ENCODE results near the gene TLR10. TPM values are rescaled to one million over a fixed set of nuclear protein-coding genes. Genes with fewer than 3 reads are reported as not detected.

Gene TLR10
- total RNA-seq (2014; rRNA removed; shearing (Covaris generic)) (0.14 TPM in 1 of 2 replicates, not detected in the other), polyA plus RNA-seq (2016; fragmentation: Nextera tagmentation; extraction: Ambion mirVana) (0.10 TPM in 1 of 2 replicates, not detected in the other)
- long read RNA-seq: 0 reads

DNA sequence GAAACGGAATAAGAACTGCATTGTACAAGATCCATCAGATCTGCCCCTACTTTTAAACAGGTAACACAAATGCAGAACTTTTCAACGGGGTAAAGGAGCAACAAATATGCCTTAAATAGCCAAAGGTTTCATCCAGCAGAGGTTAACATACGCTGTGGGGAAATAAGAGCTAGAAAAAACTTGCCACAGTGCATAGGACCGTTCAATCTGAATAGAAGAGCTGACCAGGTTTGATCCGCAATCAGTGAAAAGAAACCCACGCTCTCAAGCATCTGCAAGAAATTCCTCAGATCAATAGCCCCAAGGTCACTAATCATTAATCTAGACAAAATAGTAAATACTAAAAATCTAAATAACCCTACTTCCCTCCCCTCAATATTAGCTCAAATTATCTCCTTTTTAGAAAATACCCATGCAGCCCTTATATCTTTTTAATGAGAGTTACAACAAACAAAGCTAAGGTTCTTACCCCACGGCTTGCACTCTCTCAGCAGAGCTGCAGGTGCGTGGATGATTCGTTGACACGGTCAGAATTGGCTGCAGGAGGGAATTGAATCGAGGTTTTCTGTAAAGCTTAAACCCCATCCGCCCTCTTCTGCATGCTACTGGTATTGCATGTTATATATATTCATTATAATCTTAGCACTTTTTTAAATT is at the start of gene TLR10:
TSS of gene TLR10 (minus strand) at position 539 of the 657 bp plus-strand sequence. CDS start 7,400 bp downstream, outside the sequence.
- Histone ChIP-seq H3K9me2 (ENCODE audit: insufficient read depth) (peaks cover 6% of the 10 kb centered on the region; the same call in 1 of the 2 replicates), H3K27me3 (ENCODE audit: insufficient read depth) (no peaks in the 10 kb centered on the region), H3K36me3 (ENCODE audit: insufficient read depth) (no peaks in the 10 kb centered on the region), H3K27ac (ENCODE audit: low read depth) (no peak within 1 kb of the TSS), H3F3A (replicated peaks; ENCODE audit: low read depth) (no peaks in the 10 kb centered on the region), H2AFZ (no peak within 1 kb of the TSS), H3K4me3 (no peak within 1 kb of the TSS), H3K79me2 (replicated peaks; ENCODE audit: insufficient read depth) (no peaks in the 10 kb centered on the region), H3K4me2 (no peak within 1 kb of the TSS), H3K4me1 (ENCODE audit: insufficient read depth) (no peaks in the 10 kb centered on the region), H4K20me1 (replicated peaks; ENCODE audit: insufficient read depth) (no peaks in the 10 kb centered on the region)
- H3K9me3 Mint-ChIP-seq: no peaks in the 10 kb centered on the region; the same call in 2 of the 3 replicates
- DNase-seq (ENCODE audit: low spot score) (peak; percentile 83), ATAC-seq (peak; percentile 84)
- H3K4me3 Mint-ChIP-seq: no peak within 1 kb of the TSS
- TF ChIP-seq, protein P1, sequence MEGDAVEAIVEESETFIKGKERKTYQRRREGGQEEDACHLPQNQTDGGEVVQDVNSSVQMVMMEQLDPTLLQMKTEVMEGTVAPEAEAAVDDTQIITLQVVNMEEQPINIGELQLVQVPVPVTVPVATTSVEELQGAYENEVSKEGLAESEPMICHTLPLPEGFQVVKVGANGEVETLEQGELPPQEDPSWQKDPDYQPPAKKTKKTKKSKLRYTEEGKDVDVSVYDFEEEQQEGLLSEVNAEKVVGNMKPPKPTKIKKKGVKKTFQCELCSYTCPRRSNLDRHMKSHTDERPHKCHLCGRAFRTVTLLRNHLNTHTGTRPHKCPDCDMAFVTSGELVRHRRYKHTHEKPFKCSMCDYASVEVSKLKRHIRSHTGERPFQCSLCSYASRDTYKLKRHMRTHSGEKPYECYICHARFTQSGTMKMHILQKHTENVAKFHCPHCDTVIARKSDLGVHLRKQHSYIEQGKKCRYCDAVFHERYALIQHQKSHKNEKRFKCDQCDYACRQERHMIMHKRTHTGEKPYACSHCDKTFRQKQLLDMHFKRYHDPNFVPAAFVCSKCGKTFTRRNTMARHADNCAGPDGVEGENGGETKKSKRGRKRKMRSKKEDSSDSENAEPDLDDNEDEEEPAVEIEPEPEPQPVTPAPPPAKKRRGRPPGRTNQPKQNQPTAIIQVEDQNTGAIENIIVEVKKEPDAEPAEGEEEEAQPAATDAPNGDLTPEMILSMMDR (conservative IDR thresholded peaks at IDR 0.05; ENCODE audit: low read depth in 2 of 2): peak; percentile 57 to 60
- TF ChIP-seq, protein P2, sequence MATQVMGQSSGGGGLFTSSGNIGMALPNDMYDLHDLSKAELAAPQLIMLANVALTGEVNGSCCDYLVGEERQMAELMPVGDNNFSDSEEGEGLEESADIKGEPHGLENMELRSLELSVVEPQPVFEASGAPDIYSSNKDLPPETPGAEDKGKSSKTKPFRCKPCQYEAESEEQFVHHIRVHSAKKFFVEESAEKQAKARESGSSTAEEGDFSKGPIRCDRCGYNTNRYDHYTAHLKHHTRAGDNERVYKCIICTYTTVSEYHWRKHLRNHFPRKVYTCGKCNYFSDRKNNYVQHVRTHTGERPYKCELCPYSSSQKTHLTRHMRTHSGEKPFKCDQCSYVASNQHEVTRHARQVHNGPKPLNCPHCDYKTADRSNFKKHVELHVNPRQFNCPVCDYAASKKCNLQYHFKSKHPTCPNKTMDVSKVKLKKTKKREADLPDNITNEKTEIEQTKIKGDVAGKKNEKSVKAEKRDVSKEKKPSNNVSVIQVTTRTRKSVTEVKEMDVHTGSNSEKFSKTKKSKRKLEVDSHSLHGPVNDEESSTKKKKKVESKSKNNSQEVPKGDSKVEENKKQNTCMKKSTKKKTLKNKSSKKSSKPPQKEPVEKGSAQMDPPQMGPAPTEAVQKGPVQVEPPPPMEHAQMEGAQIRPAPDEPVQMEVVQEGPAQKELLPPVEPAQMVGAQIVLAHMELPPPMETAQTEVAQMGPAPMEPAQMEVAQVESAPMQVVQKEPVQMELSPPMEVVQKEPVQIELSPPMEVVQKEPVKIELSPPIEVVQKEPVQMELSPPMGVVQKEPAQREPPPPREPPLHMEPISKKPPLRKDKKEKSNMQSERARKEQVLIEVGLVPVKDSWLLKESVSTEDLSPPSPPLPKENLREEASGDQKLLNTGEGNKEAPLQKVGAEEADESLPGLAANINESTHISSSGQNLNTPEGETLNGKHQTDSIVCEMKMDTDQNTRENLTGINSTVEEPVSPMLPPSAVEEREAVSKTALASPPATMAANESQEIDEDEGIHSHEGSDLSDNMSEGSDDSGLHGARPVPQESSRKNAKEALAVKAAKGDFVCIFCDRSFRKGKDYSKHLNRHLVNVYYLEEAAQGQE (IDR thresholded peaks at IDR 0.05; ENCODE audit: unreplicated experiment): no peak
- peaks cover 4% of the 10 kb centered on the region; the same call in 2 of the 3 replicates for H3K4me1 Mint-ChIP-seq
- H3K27me3 Mint-ChIP-seq (ENCODE audit: insufficient read depth, low read depth, poor library complexity): peaks cover 4% of the 10 kb centered on the region
- no peaks in the 10 kb centered on the region for H3K36me3 Mint-ChIP-seq (ENCODE audit: low read depth)
- H3K27ac Mint-ChIP-seq: no peak within 1 kb of the TSS

DNA sequence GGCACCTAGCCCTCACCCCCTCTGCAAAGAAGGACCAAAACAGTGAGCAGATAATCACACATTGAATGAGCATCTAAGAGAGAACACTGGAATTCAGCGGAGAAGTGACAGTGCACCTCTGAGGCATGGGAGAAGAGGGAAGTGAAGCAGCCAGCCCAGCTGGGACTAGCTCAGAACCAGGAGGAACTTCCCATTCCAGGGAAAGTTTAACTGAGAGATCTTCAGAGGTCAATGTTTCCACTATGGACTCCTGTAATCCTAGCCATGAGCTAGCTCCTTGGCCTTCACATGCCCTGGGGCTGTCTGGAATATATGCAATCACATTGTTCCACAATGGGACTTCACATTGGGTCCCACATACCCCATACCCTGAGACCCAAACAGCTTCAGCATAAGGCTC is 49.4 kb upstream of the TLR10 start:
- peaks cover 4% of the 10 kb centered on the region; the same call in 2 of the 3 replicates for H3K9me3 Mint-ChIP-seq
- H3K4me3 ChIP-seq: no peak overlapping the region
- ATAC-seq (no peak), DNase-seq (ENCODE audit: low spot score) (no peak)
- no peaks in the 10 kb centered on the region for H4K20me1 ChIP-seq (replicated peaks; ENCODE audit: insufficient read depth)
- H3K79me2 ChIP-seq (replicated peaks; ENCODE audit: insufficient read depth): no peaks in the 10 kb centered on the region
- TF ChIP-seq, protein P2 (IDR thresholded peaks at IDR 0.05; ENCODE audit: unreplicated experiment): no peak
- TF ChIP-seq, protein P3, sequence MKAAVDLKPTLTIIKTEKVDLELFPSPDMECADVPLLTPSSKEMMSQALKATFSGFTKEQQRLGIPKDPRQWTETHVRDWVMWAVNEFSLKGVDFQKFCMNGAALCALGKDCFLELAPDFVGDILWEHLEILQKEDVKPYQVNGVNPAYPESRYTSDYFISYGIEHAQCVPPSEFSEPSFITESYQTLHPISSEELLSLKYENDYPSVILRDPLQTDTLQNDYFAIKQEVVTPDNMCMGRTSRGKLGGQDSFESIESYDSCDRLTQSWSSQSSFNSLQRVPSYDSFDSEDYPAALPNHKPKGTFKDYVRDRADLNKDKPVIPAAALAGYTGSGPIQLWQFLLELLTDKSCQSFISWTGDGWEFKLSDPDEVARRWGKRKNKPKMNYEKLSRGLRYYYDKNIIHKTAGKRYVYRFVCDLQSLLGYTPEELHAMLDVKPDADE (IDR thresholded peaks at IDR 0.05): no peak
- no peaks in the 10 kb centered on the region for H3K36me3 ChIP-seq (ENCODE audit: insufficient read depth)
- H2AFZ ChIP-seq: no peak overlapping the region
- no peaks in the 10 kb centered on the region for H3K36me3 Mint-ChIP-seq (ENCODE audit: low read depth)
- H3K4me2 ChIP-seq: no peak overlapping the region
- H3K27ac ChIP-seq (ENCODE audit: low read depth): no peak overlapping the region
- no peaks in the 10 kb centered on the region for H3K9me2 ChIP-seq (ENCODE audit: insufficient read depth)
- no peak overlapping the region for H3K4me3 Mint-ChIP-seq
- no peaks in the 10 kb centered on the region for H3K4me1 ChIP-seq (ENCODE audit: insufficient read depth)
- no peak overlapping the region for H3K27ac Mint-ChIP-seq
- H3K4me1 Mint-ChIP-seq: no peaks in the 10 kb centered on the region
- H3K27me3 ChIP-seq (ENCODE audit: insufficient read depth): no peaks in the 10 kb centered on the region
- no peaks in the 10 kb centered on the region for H3K27me3 Mint-ChIP-seq (ENCODE audit: insufficient read depth, low read depth, poor library complexity)
- no peaks in the 10 kb centered on the region for H3F3A ChIP-seq (replicated peaks; ENCODE audit: low read depth)
